ENCODE data around the gene UBA5.

DNA sequence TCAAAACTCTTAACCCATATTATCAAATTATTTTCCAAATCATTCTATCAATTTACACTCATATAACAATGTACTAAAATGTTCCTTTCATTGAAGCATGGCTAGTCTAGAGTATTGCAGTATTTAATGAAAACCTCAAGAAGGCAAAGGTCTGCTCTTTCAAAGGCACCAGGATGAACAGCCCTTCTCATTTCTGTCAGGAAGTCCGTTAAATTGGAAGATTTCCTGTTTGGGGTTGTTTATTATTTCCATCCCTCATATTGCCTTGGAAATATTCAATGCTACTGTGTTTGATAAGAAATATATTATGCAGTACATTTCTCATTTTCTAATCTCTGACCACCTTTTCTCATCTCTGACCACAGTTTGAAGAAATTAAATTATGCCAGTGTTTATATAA, 38.0 kb upstream of the UBA5 start:
- TF ChIP-seq, protein P1, sequence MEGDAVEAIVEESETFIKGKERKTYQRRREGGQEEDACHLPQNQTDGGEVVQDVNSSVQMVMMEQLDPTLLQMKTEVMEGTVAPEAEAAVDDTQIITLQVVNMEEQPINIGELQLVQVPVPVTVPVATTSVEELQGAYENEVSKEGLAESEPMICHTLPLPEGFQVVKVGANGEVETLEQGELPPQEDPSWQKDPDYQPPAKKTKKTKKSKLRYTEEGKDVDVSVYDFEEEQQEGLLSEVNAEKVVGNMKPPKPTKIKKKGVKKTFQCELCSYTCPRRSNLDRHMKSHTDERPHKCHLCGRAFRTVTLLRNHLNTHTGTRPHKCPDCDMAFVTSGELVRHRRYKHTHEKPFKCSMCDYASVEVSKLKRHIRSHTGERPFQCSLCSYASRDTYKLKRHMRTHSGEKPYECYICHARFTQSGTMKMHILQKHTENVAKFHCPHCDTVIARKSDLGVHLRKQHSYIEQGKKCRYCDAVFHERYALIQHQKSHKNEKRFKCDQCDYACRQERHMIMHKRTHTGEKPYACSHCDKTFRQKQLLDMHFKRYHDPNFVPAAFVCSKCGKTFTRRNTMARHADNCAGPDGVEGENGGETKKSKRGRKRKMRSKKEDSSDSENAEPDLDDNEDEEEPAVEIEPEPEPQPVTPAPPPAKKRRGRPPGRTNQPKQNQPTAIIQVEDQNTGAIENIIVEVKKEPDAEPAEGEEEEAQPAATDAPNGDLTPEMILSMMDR (IDR thresholded peaks at IDR 0.05) = no peak
- TF ChIP-seq POLR2A (IDR thresholded peaks at IDR 0.05) (no peak), POLR2AphosphoS5 (IDR thresholded peaks at IDR 0.05) (no peak)

All from upper lobe of left lung (tissue), 4 donors.